Measurements from ENCODE around the gene JUND. TPM values are rescaled to one million over a fixed set of nuclear protein-coding genes. Genes with fewer than 3 reads are reported as not detected.

JUND gene
- total RNA-seq, 1 donor from 2014 or later = 111 TPM

DNA sequence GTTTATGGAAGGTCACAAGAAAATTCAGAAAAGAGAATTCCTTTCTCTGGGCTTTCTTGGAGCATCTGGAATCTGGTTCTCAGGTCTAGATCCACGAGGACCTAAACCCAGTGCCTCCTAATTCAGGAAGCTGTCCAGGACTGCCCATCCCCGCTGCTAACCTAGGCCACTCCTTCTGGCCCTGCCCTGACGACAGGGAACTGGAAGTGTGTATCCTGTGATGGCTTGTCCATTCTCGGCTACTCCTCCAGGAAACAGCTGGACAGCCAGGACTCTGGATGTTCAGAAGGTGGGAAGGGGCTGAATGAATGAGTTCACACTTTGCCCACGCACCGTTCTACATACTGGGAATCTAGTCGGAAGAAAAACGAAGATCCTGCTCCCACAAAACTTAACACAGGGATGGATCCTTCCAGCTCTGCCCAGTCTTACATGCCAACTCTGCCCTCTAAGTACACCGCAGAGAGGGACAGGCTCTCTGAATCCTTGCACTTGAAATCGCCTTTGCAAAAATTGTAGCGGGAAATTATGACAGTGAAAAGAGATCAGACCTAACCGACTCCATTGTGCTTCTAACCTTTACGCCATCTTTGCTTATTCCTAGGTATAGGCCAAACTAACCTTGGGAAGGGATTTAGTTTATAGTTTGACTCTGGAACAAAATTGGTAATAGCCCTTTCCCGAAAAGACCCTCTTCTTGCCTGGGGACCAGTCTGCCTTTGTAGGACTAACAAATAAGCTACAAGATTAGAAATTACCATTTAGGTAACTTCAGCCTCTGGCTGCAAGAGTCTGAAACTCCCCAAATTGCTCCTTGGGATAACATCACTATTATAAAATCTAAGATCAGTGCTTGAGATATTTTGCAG is 39.7 kb upstream of the JUND start:
- H3K4me1 ChIP-seq (ENCODE audit: control insufficient read depth in 3 of 3, insufficient read depth in 3 of 3, low read length in 3 of 3) = peaks cover 44 to 54% (median 46%) of the 10 kb centered on the region in 3 donors
- H3K9ac ChIP-seq (ENCODE audit: low read depth in 1 of 3, low read length in 3 of 3) = peak overlapping the region; percentile 28 to 90 (median 33)
- H3K27me3 ChIP-seq (ENCODE audit: control insufficient read depth in 3 of 3, insufficient read depth in 3 of 3, low read length in 3 of 3) = no peaks in the 10 kb centered on the region
- no peak overlapping the region for H3K4me3 ChIP-seq (ENCODE audit: low read length in 3 of 3)
- H3K9me3 ChIP-seq (ENCODE audit: control insufficient read depth in 3 of 3, low read length in 3 of 3) = no peaks in the 10 kb centered on the region
- H3K36me3 ChIP-seq (ENCODE audit: control insufficient read depth in 3 of 3, insufficient read depth in 3 of 3, low read length in 3 of 3) = no peaks in the 10 kb centered on the region
- H3K27ac ChIP-seq (ENCODE audit: low read depth, low read length) = no peak overlapping the region

DNA sequence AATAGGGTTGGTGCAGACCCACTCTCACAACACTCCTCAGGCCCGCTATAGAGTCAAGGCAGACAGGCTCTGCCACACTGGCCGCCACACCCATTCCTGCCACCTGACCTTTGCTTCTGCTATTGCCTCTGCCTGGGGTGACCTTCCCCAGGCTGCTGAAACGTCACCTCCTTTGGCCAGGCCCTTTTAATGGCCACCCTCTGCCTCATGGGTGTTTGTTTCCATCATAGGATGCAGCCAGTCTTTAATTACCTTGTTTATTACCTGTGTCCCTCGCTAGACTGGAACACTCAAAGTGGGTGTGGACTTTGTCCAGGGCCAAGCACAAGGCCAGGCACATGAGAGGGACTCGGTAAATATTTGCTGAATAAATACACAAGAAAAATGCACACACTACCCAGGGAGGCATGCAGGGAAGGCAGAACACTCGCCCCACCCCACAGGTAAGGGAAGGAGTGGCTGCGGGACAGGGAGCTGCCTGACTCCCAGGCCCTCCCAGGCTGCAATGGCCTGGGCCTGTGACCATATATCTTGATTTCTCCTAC is 38.2 kb upstream of the JUND start:
- Histone ChIP-seq H3K4me1 (ENCODE audit: control insufficient read depth in 3 of 3, insufficient read depth in 3 of 3, low read length in 3 of 3) (peaks cover 44 to 54% (median 44%) of the 10 kb centered on the region in 3 donors), H3K9ac (ENCODE audit: low read depth in 1 of 3, low read length in 3 of 3) (peak overlapping the region in 1 of 3 donors; percentile 3), H3K9me3 (ENCODE audit: control insufficient read depth in 3 of 3, low read length in 3 of 3) (no peaks in the 10 kb centered on the region), H3K27ac (ENCODE audit: low read depth, low read length) (no peak overlapping the region), H3K36me3 (ENCODE audit: control insufficient read depth in 3 of 3, insufficient read depth in 3 of 3, low read length in 3 of 3) (no peaks in the 10 kb centered on the region), H3K4me3 (ENCODE audit: low read length in 3 of 3) (peak overlapping the region in 1 of 3 donors; percentile 6), H3K27me3 (ENCODE audit: control insufficient read depth in 3 of 3, insufficient read depth in 3 of 3, low read length in 3 of 3) (no peaks in the 10 kb centered on the region)

DNA sequence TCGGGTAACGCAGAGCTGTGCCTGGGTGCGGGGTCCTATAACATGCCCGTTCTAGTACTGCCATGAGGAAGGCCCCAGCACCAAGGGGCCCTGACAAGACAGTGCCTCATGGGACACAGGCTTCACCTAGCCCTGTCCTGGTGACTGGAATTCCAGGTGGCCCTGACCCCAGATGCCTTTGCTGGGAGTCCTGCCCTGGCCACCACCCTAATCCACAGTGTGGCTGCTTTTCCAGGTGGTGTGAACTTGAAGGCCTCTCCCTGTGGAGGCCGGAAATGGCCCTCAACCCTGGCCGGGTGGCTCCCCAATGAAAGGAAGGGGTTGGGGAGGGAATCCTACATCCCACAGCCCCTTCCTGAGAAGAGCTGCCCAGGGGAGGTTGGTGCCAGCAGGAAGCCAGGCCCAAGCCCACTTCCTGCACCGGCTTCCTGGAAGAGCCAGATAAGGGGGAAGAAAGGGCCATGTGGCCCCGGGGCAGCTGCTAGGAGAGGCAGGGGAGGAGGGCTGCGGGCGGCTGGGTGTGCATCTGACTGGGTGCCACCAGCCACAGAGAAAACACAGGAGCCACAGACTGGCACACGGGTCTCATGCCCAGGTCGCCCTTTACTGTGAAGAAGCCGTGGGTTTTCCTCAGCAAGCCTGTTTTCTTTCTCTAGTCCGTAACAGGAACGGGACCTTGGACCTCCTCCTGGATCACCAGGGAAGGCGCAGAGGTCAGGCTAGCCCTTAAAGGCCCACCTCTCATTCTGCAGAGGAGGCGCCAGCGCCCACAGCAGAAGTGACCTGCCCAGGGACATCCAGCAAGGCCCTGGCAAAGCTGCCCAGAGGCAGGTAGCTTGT is 36.8 kb upstream of the JUND start:
- Histone ChIP-seq H3K4me1 (ENCODE audit: control insufficient read depth in 3 of 3, insufficient read depth in 3 of 3, low read length in 3 of 3) (peaks cover 31 to 41% (median 35%) of the 10 kb centered on the region in 3 donors), H3K4me3 (ENCODE audit: low read length in 3 of 3) (no peak overlapping the region), H3K36me3 (ENCODE audit: control insufficient read depth in 3 of 3, insufficient read depth in 3 of 3, low read length in 3 of 3) (peaks cover 2 to 9% (median 6%) of the 10 kb centered on the region in 3 donors), H3K9ac (ENCODE audit: low read depth in 1 of 3, low read length in 3 of 3) (peak overlapping the region; percentile 38 to 57 (median 40)), H3K9me3 (ENCODE audit: control insufficient read depth in 3 of 3, low read length in 3 of 3) (no peaks in the 10 kb centered on the region), H3K27me3 (ENCODE audit: control insufficient read depth in 3 of 3, insufficient read depth in 3 of 3, low read length in 3 of 3) (no peaks in the 10 kb centered on the region), H3K27ac (ENCODE audit: low read depth, low read length) (peak overlapping the region; percentile 64)

DNA sequence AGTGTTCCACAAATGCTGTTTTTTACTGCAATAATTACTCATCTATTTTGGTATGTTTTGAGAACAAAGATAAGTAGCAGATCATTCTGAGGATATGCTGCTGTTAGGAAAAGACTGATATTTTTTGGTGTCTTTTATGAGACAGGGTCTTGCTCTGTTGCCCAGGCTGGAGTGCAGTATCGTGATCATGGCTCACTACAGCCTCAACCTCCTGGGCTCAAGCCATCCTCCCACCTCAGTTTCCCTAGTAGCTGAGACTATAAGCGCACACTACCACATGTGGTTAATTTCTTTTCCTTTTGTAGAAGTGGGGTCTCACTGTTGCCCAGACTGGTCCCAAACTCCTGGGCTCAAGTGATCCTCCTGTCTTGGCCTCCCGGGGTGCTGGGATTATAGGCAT is 32.0 kb upstream of the JUND start:
- Histone ChIP-seq H3K9ac (ENCODE audit: low read depth in 1 of 3, low read length in 3 of 3) (no peak overlapping the region), H3K36me3 (ENCODE audit: control insufficient read depth in 3 of 3, insufficient read depth in 3 of 3, low read length in 3 of 3) (peaks cover 23 to 25% (median 24%) of the 10 kb centered on the region in 3 donors), H3K9me3 (ENCODE audit: control insufficient read depth in 3 of 3, low read length in 3 of 3) (no peaks in the 10 kb centered on the region), H3K27ac (ENCODE audit: low read depth, low read length) (no peak overlapping the region), H3K4me3 (ENCODE audit: low read length in 3 of 3) (no peak overlapping the region), H3K27me3 (ENCODE audit: control insufficient read depth in 3 of 3, insufficient read depth in 3 of 3, low read length in 3 of 3) (no peaks in the 10 kb centered on the region), H3K4me1 (ENCODE audit: control insufficient read depth in 3 of 3, insufficient read depth in 3 of 3, low read length in 3 of 3) (peaks cover 10 to 16% (median 13%) of the 10 kb centered on the region in 3 donors)

DNA sequence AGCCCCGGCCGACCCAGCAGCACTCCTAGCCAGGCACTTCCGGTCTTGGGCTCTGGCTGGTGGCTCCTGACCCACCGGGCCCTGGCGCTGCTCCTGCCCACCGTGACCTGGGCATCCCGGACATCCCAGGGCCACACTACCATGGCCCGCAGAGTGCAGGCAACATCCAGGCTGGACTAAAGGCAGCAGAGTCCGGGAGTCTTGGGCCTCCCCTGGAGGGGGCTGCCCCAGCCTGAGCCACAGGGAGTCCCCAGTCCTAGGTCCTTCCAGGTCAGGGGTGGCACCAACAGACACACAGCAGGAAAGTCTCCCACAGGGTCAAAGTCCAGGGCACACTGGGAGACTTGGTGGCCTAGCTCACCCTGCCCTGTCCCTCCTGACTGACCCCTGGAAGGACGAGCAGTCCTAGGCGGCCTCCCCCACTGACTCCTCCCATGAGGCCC is 30.7 kb upstream of the JUND start:
- H3K27me3 ChIP-seq (ENCODE audit: control insufficient read depth in 3 of 3, insufficient read depth in 3 of 3, low read length in 3 of 3) = no peaks in the 10 kb centered on the region
- no peak overlapping the region for H3K4me3 ChIP-seq (ENCODE audit: low read length in 3 of 3)
- H3K4me1 ChIP-seq (ENCODE audit: control insufficient read depth in 3 of 3, insufficient read depth in 3 of 3, low read length in 3 of 3) = peaks cover 6 to 23% (median 19%) of the 10 kb centered on the region in 3 donors
- H3K9ac ChIP-seq (ENCODE audit: low read depth in 1 of 3, low read length in 3 of 3) = no peak overlapping the region
- H3K9me3 ChIP-seq (ENCODE audit: control insufficient read depth in 3 of 3, low read length in 3 of 3) = no peaks in the 10 kb centered on the region
- peaks cover 23 to 25% (median 24%) of the 10 kb centered on the region in 3 donors for H3K36me3 ChIP-seq (ENCODE audit: control insufficient read depth in 3 of 3, insufficient read depth in 3 of 3, low read length in 3 of 3)
- H3K27ac ChIP-seq (ENCODE audit: low read depth, low read length) = no peak overlapping the region

DNA sequence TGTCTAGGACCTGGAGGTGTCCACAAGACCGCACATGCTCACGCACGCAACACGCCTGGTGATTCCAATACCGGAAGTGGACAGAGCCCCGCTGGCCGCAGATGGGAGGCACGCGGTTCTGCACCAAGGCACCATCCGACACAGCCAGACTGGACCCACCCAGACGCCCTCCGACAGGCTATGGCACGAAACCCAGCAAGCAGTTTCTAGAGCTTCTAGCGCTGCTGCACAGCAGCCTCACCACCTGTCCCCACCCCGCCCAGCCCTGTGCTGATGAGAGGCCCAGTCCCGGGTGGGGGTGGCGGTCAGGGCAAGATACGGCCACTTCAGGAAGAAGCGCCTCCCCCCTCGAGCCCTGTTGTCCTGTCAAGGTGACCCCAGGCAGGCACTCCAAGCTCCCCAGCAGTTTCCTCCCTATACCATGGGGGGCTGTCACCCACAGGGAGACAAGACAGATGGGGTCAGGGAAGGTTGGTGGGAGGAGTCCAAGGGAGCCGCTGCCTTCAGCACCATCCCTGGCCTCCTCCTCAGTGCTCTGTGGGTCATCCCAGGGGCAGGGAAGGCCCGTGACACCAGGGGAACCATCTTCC is 30.2 kb upstream of the JUND start:
- Histone ChIP-seq H3K9me3 (ENCODE audit: control insufficient read depth in 3 of 3, low read length in 3 of 3) (no peaks in the 10 kb centered on the region), H3K36me3 (ENCODE audit: control insufficient read depth in 3 of 3, insufficient read depth in 3 of 3, low read length in 3 of 3) (peaks cover 23 to 25% (median 24%) of the 10 kb centered on the region in 3 donors), H3K4me1 (ENCODE audit: control insufficient read depth in 3 of 3, insufficient read depth in 3 of 3, low read length in 3 of 3) (peaks cover 6 to 28% (median 24%) of the 10 kb centered on the region in 3 donors), H3K4me3 (ENCODE audit: low read length in 3 of 3) (no peak overlapping the region), H3K27me3 (ENCODE audit: control insufficient read depth in 3 of 3, insufficient read depth in 3 of 3, low read length in 3 of 3) (no peaks in the 10 kb centered on the region), H3K27ac (ENCODE audit: low read depth, low read length) (no peak overlapping the region), H3K9ac (ENCODE audit: low read depth in 1 of 3, low read length in 3 of 3) (no peak overlapping the region)

DNA sequence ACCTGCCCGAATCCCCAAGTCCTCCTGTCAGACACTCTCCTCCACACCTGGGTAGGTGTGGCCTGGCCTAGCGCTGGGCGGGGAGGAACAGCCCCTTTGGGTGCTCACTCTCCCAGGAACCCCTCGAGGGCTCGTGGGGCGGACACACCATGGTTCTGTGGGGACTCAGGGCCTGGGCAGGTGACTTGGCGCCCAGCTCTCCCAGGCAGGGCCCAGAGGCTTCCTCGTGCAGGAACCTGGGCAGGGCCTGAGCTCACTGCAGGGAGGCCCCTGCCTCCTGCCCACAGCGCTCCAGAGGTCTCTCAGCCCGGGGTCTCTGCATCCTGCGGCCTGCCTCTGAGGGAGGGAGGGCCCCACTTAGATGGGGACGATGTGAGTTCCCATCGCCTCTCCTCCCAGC is 29.5 kb upstream of the JUND start:
- no peak overlapping the region for H3K27ac ChIP-seq (ENCODE audit: low read depth, low read length)
- H3K9ac ChIP-seq (ENCODE audit: low read depth in 1 of 3, low read length in 3 of 3) = no peak overlapping the region
- H3K9me3 ChIP-seq (ENCODE audit: control insufficient read depth in 3 of 3, low read length in 3 of 3) = no peaks in the 10 kb centered on the region
- H3K4me1 ChIP-seq (ENCODE audit: control insufficient read depth in 3 of 3, insufficient read depth in 3 of 3, low read length in 3 of 3) = peaks cover 6 to 34% (median 31%) of the 10 kb centered on the region in 3 donors
- H3K27me3 ChIP-seq (ENCODE audit: control insufficient read depth in 3 of 3, insufficient read depth in 3 of 3, low read length in 3 of 3) = no peaks in the 10 kb centered on the region
- H3K36me3 ChIP-seq (ENCODE audit: control insufficient read depth in 3 of 3, insufficient read depth in 3 of 3, low read length in 3 of 3) = peaks cover 23 to 25% (median 24%) of the 10 kb centered on the region in 3 donors
- no peak overlapping the region for H3K4me3 ChIP-seq (ENCODE audit: low read length in 3 of 3)

DNA sequence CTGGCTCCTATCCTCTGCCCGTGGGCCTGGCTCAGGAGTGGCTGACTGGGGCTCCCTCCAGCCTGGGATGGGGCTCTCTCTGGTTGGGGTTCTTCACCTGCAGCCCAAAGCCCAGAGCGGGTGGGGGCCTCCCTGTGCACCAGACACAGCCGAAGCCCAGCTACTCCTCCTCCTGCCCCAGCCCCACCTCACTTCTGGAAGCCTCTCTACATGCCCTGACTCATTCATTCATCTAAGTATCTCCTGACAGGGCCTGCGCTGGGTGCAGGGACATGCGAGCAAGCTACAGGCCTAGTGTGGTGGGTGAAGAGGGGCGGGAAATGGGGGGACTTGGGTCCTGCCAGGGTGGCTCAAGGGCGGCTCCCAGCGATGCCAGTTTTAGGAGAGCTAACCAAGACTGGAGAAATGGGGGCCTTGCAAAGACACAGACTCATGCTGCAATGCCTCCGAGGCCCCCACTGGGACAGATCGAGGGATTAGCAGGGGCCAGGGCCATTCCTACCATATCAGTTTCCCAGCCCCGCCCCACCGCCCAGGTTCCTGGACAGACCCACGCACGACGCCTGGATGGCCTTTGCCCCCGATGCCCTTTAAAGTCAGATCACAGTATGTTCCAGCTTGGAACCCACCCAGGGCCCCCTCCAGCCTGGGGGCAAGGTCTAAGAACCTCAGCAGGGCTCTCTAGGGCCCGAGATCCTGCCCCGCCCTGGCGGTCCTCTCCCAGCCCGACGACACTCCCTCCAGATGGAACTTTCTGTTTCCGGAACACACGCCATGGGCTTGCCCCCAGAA is 28.9 kb upstream of the JUND start:
- Histone ChIP-seq H3K27me3 (ENCODE audit: control insufficient read depth in 3 of 3, insufficient read depth in 3 of 3, low read length in 3 of 3) (no peaks in the 10 kb centered on the region), H3K4me1 (ENCODE audit: control insufficient read depth in 3 of 3, insufficient read depth in 3 of 3, low read length in 3 of 3) (peaks cover 9 to 41% (median 35%) of the 10 kb centered on the region in 3 donors), H3K9ac (ENCODE audit: low read depth in 1 of 3, low read length in 3 of 3) (no peak overlapping the region), H3K36me3 (ENCODE audit: control insufficient read depth in 3 of 3, insufficient read depth in 3 of 3, low read length in 3 of 3) (peaks cover 23 to 25% (median 24%) of the 10 kb centered on the region in 3 donors), H3K27ac (ENCODE audit: low read depth, low read length) (no peak overlapping the region), H3K4me3 (ENCODE audit: low read length in 3 of 3) (no peak overlapping the region), H3K9me3 (ENCODE audit: control insufficient read depth in 3 of 3, low read length in 3 of 3) (no peaks in the 10 kb centered on the region)

DNA sequence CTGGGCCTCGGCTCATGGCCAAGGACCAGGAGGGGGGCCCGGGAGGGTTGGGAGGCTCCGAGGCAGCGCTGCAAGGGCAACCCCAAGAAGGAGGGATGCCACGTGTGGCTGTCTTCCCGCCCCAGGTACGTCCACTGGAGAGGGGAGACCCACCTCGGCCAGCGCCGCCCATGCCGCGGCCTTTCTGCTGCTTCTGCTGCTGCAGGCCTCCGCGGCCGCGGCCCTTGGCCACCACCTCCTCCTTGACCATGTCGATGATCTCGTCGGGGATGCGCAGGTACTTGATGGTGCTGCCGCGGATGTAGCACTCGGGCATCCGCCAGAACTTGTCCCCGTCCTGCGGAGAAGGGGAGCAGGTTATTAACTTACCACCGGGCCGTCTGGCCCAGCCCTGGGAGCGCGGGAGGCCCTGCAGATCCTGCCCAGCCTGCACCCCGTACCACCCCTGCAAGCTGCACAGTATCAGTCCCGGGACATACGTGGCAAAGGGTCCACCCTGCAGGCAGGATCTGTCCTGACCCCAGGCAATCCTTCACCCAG is 28.2 kb upstream of the JUND start:
- H3K9ac ChIP-seq (ENCODE audit: low read depth in 1 of 3, low read length in 3 of 3) = no peak overlapping the region
- H3K36me3 ChIP-seq (ENCODE audit: control insufficient read depth in 3 of 3, insufficient read depth in 3 of 3, low read length in 3 of 3) = peaks cover 23 to 25% (median 23%) of the 10 kb centered on the region in 3 donors
- H3K4me1 ChIP-seq (ENCODE audit: control insufficient read depth in 3 of 3, insufficient read depth in 3 of 3, low read length in 3 of 3) = peaks cover 16 to 48% (median 42%) of the 10 kb centered on the region in 3 donors
- no peak overlapping the region for H3K27ac ChIP-seq (ENCODE audit: low read depth, low read length)
- no peaks in the 10 kb centered on the region for H3K27me3 ChIP-seq (ENCODE audit: control insufficient read depth in 3 of 3, insufficient read depth in 3 of 3, low read length in 3 of 3)
- no peaks in the 10 kb centered on the region for H3K9me3 ChIP-seq (ENCODE audit: control insufficient read depth in 3 of 3, low read length in 3 of 3)
- no peak overlapping the region for H3K4me3 ChIP-seq (ENCODE audit: low read length in 3 of 3)

All from skeletal muscle tissue (tissue), 4 donors.